ENCODE measurements around the gene TSPAN18.

Gene TSPAN18

DNA sequence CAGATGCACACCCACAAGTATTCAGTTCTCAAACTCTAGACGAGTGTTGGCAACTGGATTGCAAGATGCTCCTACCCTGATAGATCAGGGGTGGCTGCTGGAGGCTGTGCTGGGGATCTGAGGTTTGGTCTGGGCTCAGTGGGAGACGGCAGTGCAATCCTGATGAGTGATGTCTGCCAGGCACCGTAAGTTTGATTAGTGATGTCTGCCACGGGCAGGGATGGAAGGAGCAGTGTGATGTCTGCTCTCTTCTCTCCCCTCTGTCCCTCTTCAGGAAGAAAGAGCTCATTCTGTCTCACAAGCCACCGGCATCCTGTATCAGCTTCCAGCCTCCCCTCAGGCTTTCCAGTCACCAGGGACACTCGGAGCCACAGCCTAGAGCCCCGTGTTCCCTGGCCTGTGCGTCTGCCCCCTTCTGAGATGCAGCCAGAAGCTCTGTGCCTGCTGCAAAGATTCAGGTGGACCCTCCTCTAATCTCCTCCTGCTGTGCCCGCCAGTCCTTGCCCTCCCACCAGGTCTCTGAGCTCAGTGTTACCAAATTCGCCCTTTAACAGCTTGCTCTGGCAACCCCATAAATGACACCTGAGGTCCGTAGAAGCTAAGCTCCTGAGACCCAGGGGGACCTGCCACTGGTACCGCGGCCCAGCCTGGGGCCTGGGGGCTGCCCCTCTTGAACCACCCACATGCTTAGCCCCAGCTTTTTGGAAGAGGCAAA lies 204.0 kb downstream of the TSPAN18 start:
- no peak for DNase-seq

DNA sequence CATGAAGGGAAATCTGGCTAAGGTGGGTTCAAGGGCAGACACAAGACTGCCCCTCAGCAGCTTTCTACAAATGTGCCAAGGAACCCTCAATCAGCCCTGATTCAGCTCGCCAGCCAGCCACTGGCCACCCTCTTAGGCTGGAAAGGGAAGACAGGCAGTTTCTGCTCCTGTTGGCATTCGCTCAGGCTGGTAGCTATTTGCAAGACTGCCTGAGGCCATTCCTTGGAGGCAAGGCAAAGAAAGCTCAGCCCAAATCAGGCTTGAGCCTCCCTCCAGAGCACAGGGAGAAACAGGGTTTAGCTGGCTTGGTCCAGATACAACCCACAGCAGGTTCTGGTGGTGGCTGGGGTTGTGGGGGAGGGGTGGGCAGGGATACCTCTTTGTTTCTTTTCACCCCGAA lies 204.7 kb downstream of the TSPAN18 start:
- no peak for DNase-seq

DNA sequence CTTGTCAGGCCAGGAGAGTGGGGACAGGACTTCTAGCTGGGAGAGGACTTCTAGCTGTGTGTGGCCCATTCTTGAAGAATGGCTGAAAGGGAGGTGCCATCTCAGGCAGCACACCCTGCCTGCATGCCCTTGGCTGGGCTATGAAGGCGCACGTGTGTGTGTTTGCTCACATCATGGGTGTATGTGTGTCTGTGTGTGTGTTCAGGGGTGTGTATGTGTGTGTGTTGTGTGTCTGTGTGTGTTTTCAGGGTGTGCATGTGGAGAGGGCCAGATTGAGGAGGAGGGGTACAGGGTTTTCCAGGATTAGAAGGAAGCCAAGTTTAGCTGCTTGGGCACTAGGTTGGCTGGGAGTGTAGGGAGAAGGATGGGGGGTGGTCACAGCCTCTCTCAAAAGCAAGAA lies 207.3 kb downstream of the TSPAN18 start:
- DNase-seq, result no peak

DNA sequence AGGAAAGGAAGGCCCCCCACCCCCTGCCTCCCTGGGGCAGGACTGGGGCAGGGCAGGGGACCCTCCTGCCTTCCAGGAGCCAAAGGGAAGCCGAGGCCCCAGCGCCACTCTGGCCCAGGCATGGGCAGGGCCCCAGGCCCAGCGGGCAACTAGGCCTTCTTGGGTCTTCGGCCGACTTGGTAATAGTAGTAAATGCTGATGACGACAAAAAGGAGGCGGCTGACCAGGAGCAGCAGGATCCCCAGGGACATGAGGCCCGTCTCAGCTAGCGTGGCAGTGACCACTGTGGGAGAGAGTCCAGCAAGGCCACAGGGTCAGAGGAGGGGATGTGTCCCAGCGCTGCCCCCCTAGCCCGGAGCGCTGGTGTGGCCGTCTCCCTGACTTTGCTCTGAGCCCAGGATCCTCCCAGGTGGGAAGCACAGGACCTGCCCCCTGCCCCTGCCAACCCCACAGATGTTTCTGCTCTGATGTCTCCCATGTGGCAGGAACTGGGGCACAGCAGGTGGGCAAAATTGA lies 208.0 kb downstream of the TSPAN18 start:
- no peak for DNase-seq

DNA sequence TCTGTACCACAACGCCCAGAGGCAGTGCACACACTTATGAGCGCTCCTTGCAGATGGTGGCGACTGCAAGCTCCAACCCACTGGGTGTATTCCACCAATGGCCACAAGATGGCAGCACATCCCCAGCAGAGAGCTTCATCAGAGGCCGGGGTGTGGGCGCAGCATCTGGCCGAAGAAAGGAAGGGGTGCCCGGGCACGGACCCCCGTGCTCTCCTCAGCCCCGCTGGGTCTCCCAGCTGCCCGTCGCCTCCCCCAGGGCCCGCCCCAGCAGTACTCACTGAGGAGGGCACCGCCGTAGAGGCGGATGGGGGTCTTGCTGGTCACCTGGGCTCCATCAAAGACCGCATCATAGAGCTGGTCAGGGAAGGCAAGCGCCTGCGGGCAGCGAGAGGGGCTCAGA lies 209.8 kb downstream of the TSPAN18 start:
- DNase-seq, result peak; percentile 85

DNA sequence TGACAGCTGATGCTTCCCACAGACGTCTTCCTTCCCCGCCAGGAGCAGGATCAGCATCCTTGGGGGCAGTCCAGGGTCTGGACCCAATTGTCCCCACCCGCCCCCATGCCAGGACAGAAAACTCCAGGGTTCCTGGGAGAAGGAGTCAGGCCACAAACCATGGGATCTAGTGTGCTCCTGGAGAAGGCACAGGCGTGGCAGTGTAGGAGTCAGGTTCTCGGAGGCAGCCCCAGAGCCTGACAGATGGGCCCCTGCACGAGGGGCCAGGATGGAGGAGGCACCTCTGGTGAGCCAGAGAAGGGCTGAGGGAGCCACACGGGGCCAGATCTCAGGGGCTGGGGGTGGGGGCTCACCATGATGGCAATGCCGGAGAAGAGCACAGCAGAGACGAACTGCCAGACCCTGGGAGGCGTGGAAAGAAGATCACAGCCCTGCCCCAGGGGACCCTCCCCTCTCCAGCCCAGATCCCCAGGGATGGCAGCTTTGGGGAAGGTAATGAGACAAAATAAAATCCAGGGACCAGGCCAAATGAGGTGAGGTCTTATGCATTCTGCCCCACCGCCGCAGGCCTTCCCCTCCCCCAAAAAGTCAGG lies 210.3 kb downstream of the TSPAN18 start:
- no peak for DNase-seq

DNA sequence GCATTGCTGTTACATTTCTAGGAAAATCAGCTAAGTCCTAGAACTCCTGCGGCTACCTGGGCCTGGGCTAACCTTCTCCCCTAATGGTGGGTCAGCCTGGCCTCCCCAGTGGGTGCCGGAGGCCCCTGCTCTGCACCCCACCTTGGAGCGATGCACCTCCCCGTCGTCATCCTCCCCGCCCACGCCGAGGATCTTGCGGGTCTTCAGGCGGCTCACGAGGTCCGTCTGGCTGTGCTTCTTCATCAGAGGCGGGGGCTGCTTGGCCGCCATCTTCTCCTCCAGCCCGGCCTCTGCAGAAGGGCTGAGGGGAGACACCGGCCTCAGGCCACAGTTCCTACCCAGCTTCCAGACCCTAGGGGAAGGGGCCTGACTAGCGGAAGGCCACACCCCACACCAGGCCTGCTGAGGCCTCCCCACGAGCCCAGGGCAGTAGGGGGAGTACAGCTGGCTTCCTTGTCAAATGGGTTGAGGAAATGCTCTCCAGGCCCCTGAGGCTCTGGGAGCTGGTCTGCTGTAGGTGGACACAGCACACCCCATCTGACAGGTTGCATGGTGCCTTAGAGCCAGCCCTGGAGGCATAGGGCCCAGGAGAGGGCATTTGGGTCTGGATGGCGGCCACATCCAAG lies 211.4 kb downstream of the TSPAN18 start:
- DNase-seq, result no peak

DNA sequence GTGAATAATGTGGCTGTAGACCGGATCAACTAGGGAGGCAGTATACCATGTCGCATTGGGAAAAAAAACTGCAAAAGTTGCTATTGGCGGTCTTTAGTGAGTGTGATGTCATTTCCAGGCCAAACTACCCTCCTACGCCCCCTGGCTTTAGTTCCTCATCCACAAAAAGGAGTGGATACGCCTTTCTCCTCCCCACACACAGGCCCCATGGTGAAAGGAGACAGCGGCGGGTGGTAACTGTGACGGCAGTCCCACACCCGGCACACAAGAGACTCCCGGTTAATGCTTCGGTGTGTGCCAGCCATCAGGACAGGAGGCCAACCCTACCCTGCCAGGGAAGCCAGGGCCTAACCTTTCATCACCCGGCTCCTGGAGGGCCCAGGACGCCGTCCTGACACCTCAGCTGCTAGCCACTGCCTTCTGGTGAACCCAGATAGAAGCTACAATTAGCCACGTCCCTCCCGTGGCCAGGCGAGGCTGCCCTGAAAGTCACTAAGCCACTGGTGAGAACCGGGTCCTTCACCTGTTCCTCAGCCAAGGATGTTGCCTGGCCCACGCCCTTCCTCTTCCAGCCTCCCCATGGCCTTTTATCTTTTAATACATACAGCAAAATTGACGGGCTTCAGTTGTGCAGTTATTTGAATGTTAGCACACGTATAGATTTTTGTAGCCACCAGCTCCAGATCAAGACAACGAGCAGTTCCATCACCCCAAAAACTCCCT lies 213.1 kb downstream of the TSPAN18 start:
- peak; percentile 7 for DNase-seq

DNA sequence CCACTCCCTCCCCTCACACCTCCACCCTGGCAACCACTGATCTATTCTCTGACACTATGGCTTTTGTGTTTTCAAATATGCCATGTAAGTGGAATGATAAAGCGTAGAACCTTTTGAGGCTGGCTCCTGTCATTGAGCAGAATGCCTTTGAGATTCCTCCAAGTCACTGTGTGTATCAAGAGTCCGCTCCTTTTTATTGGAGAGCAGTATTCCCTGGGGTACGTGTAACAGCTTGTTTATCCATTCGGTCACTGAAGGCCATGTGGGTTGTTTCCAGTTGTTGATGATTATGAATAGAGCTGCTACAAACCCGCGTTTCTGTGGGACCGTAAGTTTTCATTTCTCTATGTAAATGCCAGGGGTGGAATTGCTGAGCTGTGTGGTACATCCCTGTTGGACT lies 213.6 kb downstream of the TSPAN18 start:
- no peak for DNase-seq

DNA sequence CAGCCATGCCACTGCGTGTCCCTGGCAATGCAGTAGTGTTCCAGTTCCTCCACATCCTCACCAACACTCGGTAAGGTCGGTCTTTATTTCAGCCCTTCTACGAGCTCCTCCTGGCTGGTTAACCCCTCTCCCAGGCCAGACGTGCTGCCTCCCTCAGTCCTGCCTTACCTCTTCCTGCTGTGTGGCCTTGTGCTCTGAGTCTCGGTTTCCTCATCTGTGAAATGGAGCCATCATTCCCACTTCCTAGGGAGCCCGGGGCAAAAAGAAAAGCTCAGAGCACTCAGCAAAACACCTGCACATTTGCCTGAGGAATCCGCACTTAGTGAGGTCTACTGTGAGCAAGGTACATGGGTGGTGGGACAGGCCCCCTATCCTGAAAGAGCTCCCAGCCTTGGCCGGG lies 214.1 kb downstream of the TSPAN18 start:
- no peak for DNase-seq

DNA sequence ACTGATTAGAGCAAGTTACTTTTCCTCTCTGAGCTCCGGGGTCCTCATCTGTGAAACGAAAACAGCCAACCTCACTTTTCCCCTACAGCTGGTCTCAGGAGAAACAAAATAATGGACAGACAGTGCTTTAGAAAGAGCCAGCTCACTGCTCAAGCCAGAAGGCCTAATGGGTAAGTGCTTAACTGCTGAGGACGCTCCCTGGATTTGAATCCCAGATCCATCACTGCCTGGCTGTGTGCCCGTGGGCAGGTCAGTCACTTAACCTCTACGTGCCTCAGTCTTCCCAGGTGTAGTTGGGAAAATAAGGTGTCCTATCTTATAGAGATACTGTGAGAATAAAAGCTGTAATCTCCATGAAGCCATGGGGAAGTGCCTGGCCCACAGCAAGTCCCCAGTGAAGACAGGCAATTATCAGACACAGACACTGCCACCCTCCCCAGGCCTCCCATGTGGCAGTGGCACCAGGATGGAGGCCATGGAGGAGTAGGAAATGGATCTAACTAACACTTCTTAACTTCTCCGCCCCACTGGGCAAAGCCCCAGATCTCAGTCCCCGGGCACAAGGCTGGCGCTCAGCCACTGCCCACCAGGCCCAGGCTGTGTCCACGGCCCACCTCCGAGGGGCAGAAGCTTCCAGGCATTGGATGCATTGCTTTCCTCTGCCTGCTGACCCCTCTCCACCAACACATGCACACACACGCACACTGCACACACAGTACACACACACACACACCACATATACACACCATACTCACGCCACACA lies 214.7 kb downstream of the TSPAN18 start:
- DNase-seq, result no peak

DNA sequence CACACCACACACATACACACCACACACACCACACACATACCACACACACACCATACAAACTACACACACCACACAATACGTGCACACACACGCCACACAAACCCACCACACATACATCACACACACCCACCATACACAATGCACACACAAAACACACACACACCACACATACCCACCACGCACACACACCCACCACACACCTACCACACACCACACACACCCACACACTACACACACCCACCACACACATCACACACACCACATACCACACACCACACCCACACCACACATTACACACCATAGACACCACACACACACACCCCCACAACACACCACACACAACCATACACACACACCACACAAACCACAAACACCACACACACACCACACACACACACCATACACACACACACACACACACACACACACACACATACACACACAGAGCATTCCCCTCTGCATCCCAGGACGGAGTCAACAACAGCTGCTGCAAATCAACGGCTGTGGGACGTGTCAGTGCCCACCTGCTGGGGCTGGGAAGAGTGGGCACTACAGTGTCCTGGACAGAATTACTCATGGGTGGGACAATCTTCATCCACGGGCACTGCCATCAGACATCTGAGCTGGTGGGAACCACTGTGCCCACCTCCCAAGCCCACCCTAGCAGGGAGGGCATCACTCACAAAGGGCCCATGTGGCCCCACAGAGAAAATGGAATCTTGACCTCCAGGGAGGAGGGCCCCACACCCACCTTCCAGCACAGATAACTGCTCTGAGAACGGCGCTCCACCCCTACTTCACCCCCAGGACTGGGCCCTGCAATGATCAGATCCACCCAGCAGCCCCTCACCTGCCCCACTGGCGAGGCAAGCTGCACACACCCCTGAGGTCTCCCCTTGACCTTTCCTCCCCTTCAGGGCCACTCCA lies 215.5 kb downstream of the TSPAN18 start:
- DNase-seq, result peak; percentile 2

DNA sequence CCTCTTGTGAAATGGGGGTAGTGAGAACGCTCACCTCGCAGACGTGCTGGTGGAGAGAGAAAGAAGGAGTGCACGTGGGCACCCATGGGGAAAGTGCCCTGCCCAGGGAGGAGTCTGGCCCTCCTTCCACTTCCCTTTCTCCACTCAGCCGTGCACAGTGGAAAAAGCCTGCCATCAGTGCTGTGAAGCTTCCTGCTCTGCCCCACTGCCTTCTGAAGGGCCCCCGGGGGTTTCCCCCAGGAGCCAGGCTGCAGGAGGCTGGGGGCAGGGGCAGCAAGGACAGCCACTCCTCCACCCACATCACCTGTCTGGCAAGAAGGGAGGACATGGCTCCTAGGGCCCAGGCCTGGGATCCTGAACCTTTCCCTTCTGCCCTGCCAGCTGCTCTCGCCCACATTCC lies 216.4 kb downstream of the TSPAN18 start:
- DNase-seq, result no peak

DNA sequence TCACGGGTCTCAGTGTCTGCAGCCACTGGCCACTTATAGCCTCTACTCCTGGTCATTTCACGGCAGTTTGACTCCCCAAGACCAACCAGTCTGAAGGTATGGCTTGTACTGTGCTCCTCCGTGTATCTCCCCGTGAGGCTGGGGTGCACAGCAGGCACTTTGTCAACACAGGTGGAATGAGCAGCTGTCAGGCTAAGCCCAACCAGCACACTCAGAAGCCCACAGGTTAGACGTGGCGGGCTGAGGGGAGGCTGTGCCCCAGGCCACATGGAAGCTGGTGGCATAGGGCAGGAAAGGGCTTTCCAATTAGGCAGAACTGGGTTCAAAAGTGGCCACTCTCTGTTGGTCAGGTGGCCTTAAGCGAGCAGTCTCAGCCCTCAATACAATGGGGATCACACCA lies 216.9 kb downstream of the TSPAN18 start:
- DNase-seq, result no peak

DNA sequence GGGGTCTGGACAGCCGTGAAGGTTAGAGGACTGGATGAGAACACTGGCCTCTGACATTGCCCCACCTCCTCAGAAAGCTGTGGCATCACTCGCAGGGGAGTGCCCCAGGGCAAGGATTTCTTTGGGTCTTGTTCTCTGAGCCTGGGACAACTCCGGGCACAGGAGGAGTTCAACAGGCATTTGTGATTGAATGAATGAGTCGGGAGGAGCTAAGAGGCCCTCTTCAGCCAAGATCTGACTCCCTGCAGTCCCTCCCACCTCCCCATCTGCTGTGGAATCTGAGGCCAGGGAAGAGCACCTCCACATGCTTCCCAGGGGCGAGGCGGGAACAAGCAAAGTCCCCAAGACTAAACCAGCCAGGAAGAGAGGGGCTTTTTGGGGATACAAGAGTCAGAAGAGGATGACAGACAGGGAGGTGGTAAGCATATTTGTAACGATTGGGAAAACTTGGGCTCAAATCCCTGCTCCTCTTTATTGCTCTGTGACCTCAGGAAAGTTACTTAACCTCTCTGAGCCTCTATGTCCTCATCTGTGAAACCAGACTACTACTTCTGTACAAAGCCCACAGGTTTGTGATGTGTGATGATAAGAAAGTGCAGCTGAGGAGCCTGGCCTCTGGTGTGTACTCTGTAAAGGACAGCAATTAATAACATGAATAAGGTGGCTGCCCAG lies 217.6 kb downstream of the TSPAN18 start:
- no peak for DNase-seq

DNA sequence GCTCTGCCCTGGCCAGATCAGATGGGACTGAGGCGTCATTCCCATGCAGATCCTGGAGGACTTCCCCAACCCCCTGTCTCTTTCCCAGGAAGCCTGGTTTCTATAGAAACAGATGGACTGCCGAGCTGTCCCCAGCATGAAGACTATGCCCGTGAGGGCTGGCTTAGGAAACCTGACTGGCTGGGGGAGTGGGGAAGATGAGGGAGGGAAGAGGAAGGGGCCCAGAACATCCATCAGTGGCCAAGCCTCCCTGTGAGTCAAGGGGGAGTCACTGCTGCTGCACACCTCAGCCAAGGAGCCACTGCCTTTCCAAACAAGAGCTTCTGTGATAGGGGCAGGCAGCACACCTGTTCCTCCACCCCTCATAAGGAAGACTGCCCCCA lies 218.1 kb downstream of the TSPAN18 start:
- DNase-seq, result no peak

DNA sequence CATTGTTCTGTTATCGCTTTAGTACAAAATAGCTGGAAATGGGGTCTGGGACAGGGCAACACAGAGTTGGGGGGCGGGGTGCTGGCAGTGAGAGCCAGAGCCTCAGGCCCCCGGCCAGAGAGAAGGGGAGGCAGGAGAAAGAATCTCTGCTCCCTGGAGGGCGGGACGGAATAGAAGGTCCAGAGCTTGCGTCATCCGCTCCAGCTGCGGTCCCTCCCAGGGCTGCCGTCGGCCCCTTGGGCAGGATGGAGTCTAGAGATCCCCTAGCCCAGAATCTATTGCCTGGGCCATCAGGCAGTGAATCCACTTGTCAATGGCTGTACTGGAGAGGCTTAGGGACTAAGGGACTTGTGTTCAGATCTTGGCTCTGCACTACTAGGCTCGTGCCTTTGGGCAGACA lies 218.9 kb downstream of the TSPAN18 start:
- DNase-seq, result no peak

DNA sequence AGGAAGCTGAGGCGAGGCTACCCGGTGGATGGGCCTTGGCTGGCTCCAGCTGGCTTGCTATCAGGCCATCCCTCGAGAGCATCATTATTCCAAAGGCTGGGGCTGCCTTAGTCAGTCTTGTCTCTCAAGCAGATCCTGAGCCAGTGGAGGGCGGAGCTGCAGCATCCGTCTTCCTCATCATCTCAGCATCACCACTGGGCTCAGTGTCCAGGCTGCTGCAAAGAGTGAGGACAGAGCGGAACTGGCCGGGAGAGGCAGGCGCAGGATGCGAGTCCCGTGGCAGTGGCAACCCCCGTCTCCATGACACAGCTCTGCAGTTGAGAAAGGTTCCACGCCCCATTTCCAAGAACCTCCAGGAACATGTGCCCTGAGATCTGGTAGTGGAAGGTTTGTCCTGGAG lies 219.5 kb downstream of the TSPAN18 start:
- DNase-seq, result no peak

DNA sequence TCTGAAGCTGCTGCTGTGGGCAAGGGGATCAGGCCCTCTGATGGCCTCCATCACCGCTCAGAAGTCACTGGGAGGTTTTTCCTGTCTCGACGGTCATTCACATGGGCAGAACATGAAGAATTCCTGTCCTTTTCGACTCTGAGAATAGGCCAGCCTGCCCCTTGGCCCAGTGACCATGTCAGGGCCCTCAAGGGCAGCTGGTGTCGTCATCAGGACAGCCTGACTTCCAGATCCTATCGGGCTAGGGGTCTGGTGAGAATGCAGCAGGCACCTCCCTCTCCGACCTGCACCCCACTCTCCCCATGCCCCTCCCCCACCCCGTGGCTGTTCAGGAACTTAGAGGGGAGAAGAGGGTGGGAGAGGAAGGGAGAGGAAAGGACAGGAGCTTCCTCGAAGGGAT lies 220.4 kb downstream of the TSPAN18 start:
- no peak for DNase-seq

DNA sequence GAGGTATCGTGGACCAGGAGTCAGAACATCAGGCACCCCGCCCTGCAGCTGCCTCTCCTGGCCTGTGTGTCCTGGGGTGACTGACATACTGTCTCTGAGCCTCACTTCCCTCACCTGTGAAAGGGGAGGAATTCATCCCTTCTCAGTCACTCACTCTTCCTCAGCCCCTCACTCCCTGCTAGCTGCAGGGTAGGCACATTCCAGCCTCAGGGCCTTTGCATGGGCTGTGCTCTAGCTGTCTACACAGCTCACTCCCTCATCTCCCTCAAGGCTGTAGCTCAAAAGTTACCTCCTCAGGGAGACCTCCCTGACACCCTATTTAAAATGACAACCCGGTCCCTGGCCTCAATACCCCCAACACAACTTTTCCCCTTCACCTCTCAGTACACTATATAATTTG lies 221.4 kb downstream of the TSPAN18 start:
- no peak for DNase-seq
